AG10803 (cell line): ENCODE results near the gene NCF2.

Experiments used
- DNase-seq: peaks from one replicate; pipeline ENCODE4 v3.0.0; 2010; ENCODE audit warnings: low read depth
- H3K4me3 ChIP-seq: 2 replicates; pipeline ENCODE4 v1.5.1; 2011; ENCODE audit warnings: mild to moderate bottlenecking, low read length, control low read depth
- CTCF ChIP-seq: conservative IDR thresholded peaks from 2 replicates; pipeline ENCODE4 v1.5.1; 2011; ENCODE audit warnings: mild to moderate bottlenecking, low read length, control low read depth, inconsistent platforms

Gene NCF2

GRCh38 chr1:183575606-183576005 is 14.7 kb downstream of the NCF2 start:
- no peak for DNase-seq
- TF ChIP-seq CTCF: no peak
- no peak overlapping the region for H3K4me3 ChIP-seq

- H3K4me3 ChIP-seq: no peak overlapping the region
- DNase-seq: no peak
- no peak for TF ChIP-seq CTCF
Measured at GRCh38 chr1:183572721-183573120, 17.5 kb downstream of the NCF2 start.

- DNase-seq: peak; percentile 20
- TF ChIP-seq CTCF: no peak
- no peak overlapping the region for H3K4me3 ChIP-seq
Measured at GRCh38 chr1:183571678-183572268, 18.5 kb downstream of the NCF2 start.

GRCh38 chr1:183570451-183570850 is 19.8 kb downstream of the NCF2 start:
- no peak overlapping the region for H3K4me3 ChIP-seq
- DNase-seq: no peak
- no peak for TF ChIP-seq CTCF

GRCh38 chr1:183569801-183570200 is 20.5 kb downstream of the NCF2 start:
- TF ChIP-seq CTCF: no peak
- no peak for DNase-seq
- no peak overlapping the region for H3K4me3 ChIP-seq

- peak; percentile 21 for DNase-seq
- no peak for TF ChIP-seq CTCF
- H3K4me3 ChIP-seq: no peak overlapping the region
Measured at GRCh38 chr1:183569141-183569540, 21.1 kb downstream of the NCF2 start.

GRCh38 chr1:183568176-183569021 is 21.9 kb downstream of the NCF2 start:
- no peak for TF ChIP-seq CTCF
- H3K4me3 ChIP-seq: no peak overlapping the region
- peak; percentile 24 for DNase-seq
